HCT116 (cell line): Measurements from ENCODE around the gene ADARB2.

Source experiments
- ATF3 ChIP-seq: IDR thresholded peaks from 2 replicates; pipeline ENCODE4 v1.6.1; 2012
- CEBPB ChIP-seq: IDR thresholded peaks from 2 replicates; pipeline ENCODE4 v1.6.1; 2012; ENCODE audit warnings: low read depth
- CTCF ChIP-seq, 3 experiments: fragments of 200-600 bp in 1 of 3; sonication (generic) in 1 of 3; IDR thresholded peaks in 2 of 3; conservative IDR thresholded peaks in 1 of 3; 2 replicates each; pipeline ENCODE4 v1.5.1; 2012 to 2017; ENCODE audit warnings: low read depth in 2 of 3, low read length in 2 of 3, antibody characterized with exemption in 1 of 3, borderline replicate concordance in 1 of 3, control low read depth in 1 of 3, mild to moderate bottlenecking in 1 of 3, mixed read lengths in 1 of 3, mixed run types in 1 of 3, moderate library complexity in 1 of 3; ENCODE audit not compliant: insufficient read depth in 1 of 3
- EZH2phosphoT487 ChIP-seq: fragments of 200-600 bp; IDR thresholded peaks from 2 replicates; pipeline ENCODE4 v1.6.1; 2018; ENCODE audit warnings: antibody characterized with exemption, borderline replicate concordance
- POLR2A ChIP-seq: IDR thresholded peaks from 2 replicates; pipeline ENCODE4 v1.7.0; 2011; ENCODE audit warnings: borderline replicate concordance; ENCODE audit not compliant: insufficient read depth, insufficient read length; ENCODE audit errors: extremely low read depth
- RAD21 ChIP-seq: IDR thresholded peaks from 2 replicates; pipeline ENCODE4 v1.6.1; 2012; ENCODE audit warnings: low read depth, mild to moderate bottlenecking
- REST ChIP-seq: IDR thresholded peaks from 2 replicates; pipeline ENCODE4 v1.6.1; 2012; ENCODE audit warnings: low read depth
- SP1 ChIP-seq: IDR thresholded peaks from 2 replicates; pipeline ENCODE4 v1.6.1; 2012; ENCODE audit warnings: low read depth
- YY1 ChIP-seq: IDR thresholded peaks from 2 replicates; pipeline ENCODE4 v1.6.1; 2011; ENCODE audit warnings: low read length, low read depth, moderate library complexity, mild to moderate bottlenecking; ENCODE audit not compliant: insufficient replicate concordance; ENCODE audit errors: extremely low read depth
- ZNF274 ChIP-seq: fragments of 200-500 bp; sonication (Bioruptor generic); IDR thresholded peaks from 2 replicates; pipeline ENCODE4 v1.6.1; 2014; ENCODE audit warnings: mild to moderate bottlenecking, low read depth, low read length, inconsistent platforms

- TF ChIP-seq EZH2phosphoT487 (no peak), RAD21 (no peak), CTCF (IDR thresholded peaks at IDR 0.05 in 2 of 3, conservative IDR thresholded peaks at IDR 0.05 in 1 of 3; ENCODE audit: borderline replicate concordance in 1 of 3, insufficient read depth in 1 of 3, low read depth in 2 of 3, low read length in 2 of 3) (no peak), CEBPB (no peak), SP1 (no peak), ATF3 (no peak), POLR2A (no peak), YY1 (no peak), REST (no peak), ZNF274 (no peak)
Measured at GRCh38 chr10:1600861-1601260, 136.5 kb downstream of the ADARB2 start.
